Measurements from ENCODE around the gene KLHL3. TPM values are rescaled to one million over a fixed set of nuclear protein-coding genes. Genes with fewer than 3 reads are reported as not detected.

The KLHL3 gene
- total RNA-seq, 4 donors from 2014 or later = 1.7 to 3.8 (median 3.1) TPM

DNA sequence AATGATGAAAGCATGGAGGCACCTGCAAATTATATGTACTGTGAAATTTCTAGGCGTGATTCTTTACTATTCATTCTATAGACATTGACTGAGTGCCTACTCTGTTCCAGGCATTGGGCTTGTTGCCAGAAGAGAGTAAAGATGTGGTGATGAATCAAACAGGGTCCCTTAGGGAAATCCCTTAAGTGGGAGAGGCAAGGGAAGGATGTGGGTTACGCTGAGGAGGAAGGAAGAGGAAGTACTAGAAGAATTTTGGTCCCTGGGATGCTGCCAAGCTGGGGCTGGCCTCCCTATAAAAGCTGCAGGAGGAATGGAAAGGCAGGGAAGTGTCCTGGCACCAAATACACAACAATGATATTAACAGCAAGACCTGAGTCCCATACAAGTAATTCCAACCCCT, 160.0 kb downstream of the KLHL3 start:
- no peak for TF ChIP-seq POLR2A (IDR thresholded peaks at IDR 0.05)
- TF ChIP-seq, protein P1, sequence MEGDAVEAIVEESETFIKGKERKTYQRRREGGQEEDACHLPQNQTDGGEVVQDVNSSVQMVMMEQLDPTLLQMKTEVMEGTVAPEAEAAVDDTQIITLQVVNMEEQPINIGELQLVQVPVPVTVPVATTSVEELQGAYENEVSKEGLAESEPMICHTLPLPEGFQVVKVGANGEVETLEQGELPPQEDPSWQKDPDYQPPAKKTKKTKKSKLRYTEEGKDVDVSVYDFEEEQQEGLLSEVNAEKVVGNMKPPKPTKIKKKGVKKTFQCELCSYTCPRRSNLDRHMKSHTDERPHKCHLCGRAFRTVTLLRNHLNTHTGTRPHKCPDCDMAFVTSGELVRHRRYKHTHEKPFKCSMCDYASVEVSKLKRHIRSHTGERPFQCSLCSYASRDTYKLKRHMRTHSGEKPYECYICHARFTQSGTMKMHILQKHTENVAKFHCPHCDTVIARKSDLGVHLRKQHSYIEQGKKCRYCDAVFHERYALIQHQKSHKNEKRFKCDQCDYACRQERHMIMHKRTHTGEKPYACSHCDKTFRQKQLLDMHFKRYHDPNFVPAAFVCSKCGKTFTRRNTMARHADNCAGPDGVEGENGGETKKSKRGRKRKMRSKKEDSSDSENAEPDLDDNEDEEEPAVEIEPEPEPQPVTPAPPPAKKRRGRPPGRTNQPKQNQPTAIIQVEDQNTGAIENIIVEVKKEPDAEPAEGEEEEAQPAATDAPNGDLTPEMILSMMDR (IDR thresholded peaks at IDR 0.05) = no peak
- no peaks in the 10 kb centered on the region for H3K27me3 ChIP-seq
- intact Hi-C loops (cut with DNase I) = no loop called here
- DNase-seq = no peak
- 3 to 10% methylated on average over 2 of the region's 2 CpGs for WGBS, 2 donors
- no peak overlapping the region for H3K4me3 ChIP-seq
- no peaks in the 10 kb centered on the region for H3K9me3 ChIP-seq
- no peak overlapping the region for H3K27ac ChIP-seq
- H3K4me1 ChIP-seq = no peaks in the 10 kb centered on the region
- no peaks in the 10 kb centered on the region for H3K36me3 ChIP-seq

DNA sequence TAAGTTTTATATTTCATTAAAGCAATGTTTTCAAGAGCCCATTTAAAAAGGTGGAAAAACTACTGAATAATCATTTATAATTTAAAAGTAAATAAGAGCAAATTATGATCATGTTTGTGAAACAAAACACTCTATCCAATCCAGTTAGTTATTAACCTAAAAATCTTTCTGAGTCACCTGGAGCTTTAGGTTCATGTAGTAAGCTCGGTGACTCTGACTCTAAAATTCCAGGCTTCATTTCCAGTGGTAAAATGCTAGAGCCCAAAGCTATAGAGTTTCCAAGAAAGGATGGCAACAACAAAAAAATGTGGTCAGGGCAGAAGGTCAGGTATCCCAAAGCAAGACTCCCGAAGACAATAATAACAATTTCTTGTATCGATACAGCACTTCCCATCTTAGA, 160.7 kb downstream of the KLHL3 start:
- WGBS, 2 donors = 70 to 80% methylated on average over 3 of the region's 3 CpGs
- no peaks in the 10 kb centered on the region for H3K9me3 ChIP-seq

DNA sequence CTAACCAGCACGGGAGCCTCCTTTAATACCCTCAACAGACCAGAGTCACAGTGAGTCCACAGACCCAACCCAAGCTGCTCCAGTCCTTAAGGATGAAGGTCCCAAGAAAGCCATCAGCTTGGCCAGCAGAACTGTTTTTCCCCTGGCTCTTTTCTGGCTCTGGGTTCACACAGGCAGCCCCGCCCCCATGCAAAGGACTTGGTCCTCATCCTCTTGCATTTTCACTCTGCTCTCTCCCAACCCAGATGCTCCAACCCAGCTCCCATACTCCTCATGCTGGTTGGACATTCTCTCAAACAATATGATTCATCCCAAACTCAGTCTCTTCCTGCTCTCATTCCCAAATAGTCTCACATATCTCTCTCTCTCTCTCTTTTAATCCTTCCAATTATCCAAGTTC, 162.5 kb downstream of the KLHL3 start:
- H3K36me3 ChIP-seq = no peaks in the 10 kb centered on the region
- H3K27ac ChIP-seq = no peak overlapping the region
- H3K4me3 ChIP-seq = no peak overlapping the region
- DNase-seq = no peak
- whole genome bisulfite sequencing, 2 donors = 50 to 72% methylated on average over 2 of the region's 2 CpGs
- TF ChIP-seq, protein P1 (IDR thresholded peaks at IDR 0.05) = no peak
- no peak for TF ChIP-seq POLR2A (IDR thresholded peaks at IDR 0.05)
- peaks cover 0 to 2% (median 0%) of the 10 kb centered on the region in 4 donors for H3K27me3 ChIP-seq
- H3K4me1 ChIP-seq = no peaks in the 10 kb centered on the region
- H3K9me3 ChIP-seq = no peaks in the 10 kb centered on the region
- intact Hi-C loops (cut with DNase I) = no loop called here

More for the DNA sequence above, 160.7 kb downstream of the KLHL3 start:
- intact Hi-C loops (cut with DNase I) = no loop called here
- Histone ChIP-seq H3K4me3 (no peak overlapping the region), H3K27ac (no peak overlapping the region), H3K4me1 (no peaks in the 10 kb centered on the region), H3K36me3 (no peaks in the 10 kb centered on the region), H3K27me3 (no peaks in the 10 kb centered on the region)
- DNase-seq = no peak
- TF ChIP-seq POLR2A (IDR thresholded peaks at IDR 0.05) = no peak
- TF ChIP-seq, protein P1 (IDR thresholded peaks at IDR 0.05) = no peak

DNA sequence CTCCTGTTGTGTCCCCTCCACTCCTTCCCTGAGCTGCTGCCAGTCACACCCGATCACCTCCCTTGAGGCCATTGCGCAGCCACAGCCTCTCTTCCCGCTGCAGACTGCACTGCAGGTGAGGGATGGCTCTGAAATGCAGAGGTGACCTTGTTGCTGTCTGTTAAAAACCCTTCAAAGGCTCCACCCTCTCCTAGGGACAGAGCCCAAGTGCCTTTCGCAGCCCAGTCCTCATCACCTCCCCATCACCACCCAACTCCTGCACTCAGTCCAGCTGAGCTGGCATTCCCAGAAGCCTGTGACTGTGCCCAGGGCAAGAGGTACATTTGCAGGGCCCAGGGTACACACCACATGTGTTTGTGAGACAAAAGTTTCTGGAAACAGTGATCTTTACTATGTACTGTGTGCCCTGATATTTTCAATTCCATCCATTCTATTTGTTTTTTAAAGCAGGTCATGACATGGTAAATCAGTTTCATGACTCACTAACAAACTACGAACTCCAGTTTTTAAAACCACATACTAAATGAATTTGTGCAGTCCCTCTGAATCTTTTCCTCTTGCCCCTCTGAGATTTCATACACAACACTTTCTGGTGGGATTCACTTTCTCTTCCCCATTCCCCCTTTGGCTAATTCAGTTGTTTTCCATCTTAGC, 163.7 kb downstream of the KLHL3 start:
- intact Hi-C loops (cut with DNase I) = no loop called here
- no peak for TF ChIP-seq POLR2A (IDR thresholded peaks at IDR 0.05)
- TF ChIP-seq, protein P1 (IDR thresholded peaks at IDR 0.05) = no peak
- DNase-seq = no peak
- no peak overlapping the region for H3K4me3 ChIP-seq
- H3K36me3 ChIP-seq = no peaks in the 10 kb centered on the region
- peaks cover 0 to 2% (median 0%) of the 10 kb centered on the region in 4 donors for H3K27me3 ChIP-seq
- H3K9me3 ChIP-seq = no peaks in the 10 kb centered on the region
- H3K4me1 ChIP-seq = no peaks in the 10 kb centered on the region
- H3K27ac ChIP-seq = no peak overlapping the region
- WGBS, 2 donors = 58 to 71% methylated on average over 5 of the region's 5 CpGs

DNA sequence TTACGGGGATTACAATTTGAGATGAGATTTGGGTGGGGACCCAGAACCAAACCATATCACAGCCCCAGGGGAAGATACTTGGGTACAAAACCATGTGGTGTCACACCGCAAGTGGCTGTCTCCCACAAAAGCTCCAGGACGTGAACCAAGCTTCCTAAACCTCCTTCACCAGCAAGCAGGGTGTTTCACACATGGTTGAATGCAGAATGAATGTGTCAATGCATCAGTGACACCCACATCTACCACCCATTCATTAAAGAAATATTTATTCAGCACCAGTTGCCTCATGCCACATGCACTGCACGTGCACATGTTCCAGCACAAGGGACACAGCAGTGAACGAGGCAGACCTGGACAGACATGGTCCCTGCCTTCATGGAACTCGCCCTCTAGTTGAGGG, 165.8 kb downstream of the KLHL3 start:
- 79 to 90% methylated on average over 6 of the region's 6 CpGs for WGBS, 2 donors
- Histone ChIP-seq H3K27me3 (peaks cover 0 to 2% (median 0%) of the 10 kb centered on the region in 4 donors), H3K9me3 (no peaks in the 10 kb centered on the region), H3K4me3 (no peak overlapping the region), H3K27ac (no peak overlapping the region), H3K36me3 (no peaks in the 10 kb centered on the region), H3K4me1 (no peaks in the 10 kb centered on the region)
- TF ChIP-seq, protein P1 (IDR thresholded peaks at IDR 0.05) = no peak
- no peak for TF ChIP-seq POLR2A (IDR thresholded peaks at IDR 0.05)
- DNase-seq = no peak
- intact Hi-C loops (cut with DNase I) = no loop called here

Small RNA genes within 50 kb of the gene (small RNA-seq; reads per million reads assigned to genes)
- gene MIR874 = 11.5 to 32.0 (median 16.7) reads per million in 4 donors

Other genes starting within 250 kb of the KLHL3 start
- 10 to 100 TPM in 2 of 4 donors, 1 to 10 TPM in 1, under 1 TPM in 1; 0.99 to 21.9 (median 8.1) TPM for gene SPOCK1, start 236.8 kb downstream of the KLHL3 start, total RNA-seq
- 10 to 100 TPM in 2 of 4 donors, 1 to 10 TPM in 2; 8.4 to 13.7 (median 9.4) TPM for gene HNRNPA0, start 18.3 kb upstream of the KLHL3 start, total RNA-seq
- gene MYOT, start 131.8 kb upstream of the KLHL3 start, total RNA-seq = 1 to 10 TPM in 1 of 4 donors, under 1 TPM in 1, not detected in 2; 0.92 to 4.8 TPM
- not detected for gene PKD2L2, start 153.4 kb upstream of the KLHL3 start, total RNA-seq

All from esophagus squamous epithelium (tissue), 5 donors.